Endothelial cell of umbilical vein (primary cell): Measurements from ENCODE around the gene SH3TC1. TPM values are rescaled to one million over a fixed set of nuclear protein-coding genes. Genes with fewer than 3 reads are reported as not detected.

Experiments used
- BruUV-seq: library from RNA; stranded (reverse); fragments of 400-500 nt; replicated peaks from 2 replicates; lab custom pipeline; 2021; lab: Mats Ljungman, UMichigan
- CTCF ChIA-PET: fragments of 300-600, 350-600 bp; sonication (Branson Sonifier 250); formaldehyde crosslinking; loops from one replicate; lab custom pipeline; 2021; ENCODE audit warnings: antibody characterized with exemption, inconsistent platforms; lab: Charles Lee
- POLR2A ChIA-PET: fragments of 300-600, 350-600 bp; sonication (Branson Sonifier 250); formaldehyde crosslinking; loops from one replicate; lab custom pipeline; 2021; ENCODE audit warnings: antibody characterized with exemption, inconsistent platforms; lab: Charles Lee
- DNase-seq: peaks from one replicate; pipeline ENCODE4 v3.0.0-alpha.2; 2011; ENCODE audit warnings: low read depth, low spot score
- FAIRE-seq: peaks from 2 replicates; lab custom pipeline; 2011; peaks lifted over from hg19 to GRCh38; lab: Jason Lieb, UNC
- H2AFZ ChIP-seq: 2 replicates; pipeline ENCODE4 v1.6.0; 2012; ENCODE audit warnings: low read depth, low read length, control low read depth, inconsistent platforms
- H3K27ac ChIP-seq: 2 replicates; pipeline ENCODE4 v1.5.1; 2011; ENCODE audit warnings: low read depth, mild to moderate bottlenecking, control low read depth, low read length, moderate library complexity; ENCODE audit not compliant: insufficient read depth
- H3K27me3 ChIP-seq, 2 experiments: 2 replicates each; pipeline versions ENCODE4 v1.6.0 to v1.6.1; 2011; ENCODE audit warnings: low read length in 2 of 2, mixed read lengths in 1 of 2; ENCODE audit not compliant: control insufficient read depth in 2 of 2, insufficient read depth in 2 of 2
- H3K36me3 ChIP-seq, 2 experiments: 2 replicates in 1 of 2; 3 replicates in 1 of 2; pipeline ENCODE4 v1.5.1; 2011; ENCODE audit warnings: low read length in 2 of 2, mild to moderate bottlenecking in 1 of 2, moderate library complexity in 1 of 2; ENCODE audit not compliant: control insufficient read depth in 2 of 2, insufficient read depth in 2 of 2; ENCODE audit errors: extremely low read depth in 1 of 2
- H3K4me1 ChIP-seq: 3 replicates; pipeline ENCODE4 v1.5.1; 2011; ENCODE audit warnings: mild to moderate bottlenecking, low read length; ENCODE audit not compliant: control insufficient read depth, insufficient read depth; ENCODE audit errors: extremely low read depth
- H3K4me2 ChIP-seq: 2 replicates; pipeline ENCODE4 v1.6.1; 2011; ENCODE audit warnings: low read length, control low read depth, mixed read lengths; ENCODE audit not compliant: insufficient read depth
- H3K4me3 ChIP-seq, 3 experiments: fragments of 200-600 bp in 1 of 3; sonication (generic), shearing (Covaris generic) in 1 of 3; replicated peaks in 1 of 3; 2 replicates each; pipeline ENCODE4 v1.5.1; 2011 to 2016; ENCODE audit warnings: control low read depth in 3 of 3, low read length in 3 of 3, mild to moderate bottlenecking in 2 of 3, inconsistent platforms in 1 of 3, low read depth in 1 of 3, moderate library complexity in 1 of 3; ENCODE audit not compliant: insufficient read depth in 1 of 3
- H3K79me2 ChIP-seq: 2 replicates; pipeline ENCODE4 v1.6.0; 2012; ENCODE audit warnings: low read length, inconsistent platforms; ENCODE audit not compliant: control insufficient read depth, insufficient read depth
- H3K9ac ChIP-seq: replicated peaks from 2 replicates; pipeline ENCODE3; 2011; ENCODE audit warnings: low read length, control low read depth; ENCODE audit not compliant: insufficient read depth; ENCODE audit errors: extremely low read depth
- H3K9me1 ChIP-seq: replicated peaks from 3 replicates; pipeline ENCODE4 v1.6.0; 2011; ENCODE audit warnings: mild to moderate bottlenecking, low read length; ENCODE audit not compliant: control insufficient read depth, insufficient read depth; ENCODE audit errors: extremely low read depth
- H3K9me3 ChIP-seq: replicated peaks from 2 replicates; pipeline ENCODE4 v1.5.1; 2012; ENCODE audit warnings: low read length, inconsistent platforms; ENCODE audit not compliant: control insufficient read depth, insufficient read depth
- H4K20me1 ChIP-seq: replicated peaks from 2 replicates; pipeline ENCODE3; 2011; ENCODE audit warnings: mild to moderate bottlenecking, low read length; ENCODE audit not compliant: control insufficient read depth, insufficient read depth; ENCODE audit errors: extremely low read depth
- EZH2 ChIP-seq: IDR thresholded peaks from 2 replicates; pipeline ENCODE4 v1.6.1; 2012; ENCODE audit warnings: borderline replicate concordance, low read depth, mild to moderate bottlenecking, moderate library complexity, low read length, inconsistent platforms; ENCODE audit not compliant: severe bottlenecking
- FOS ChIP-seq: IDR thresholded peaks from 2 replicates; pipeline ENCODE4 v1.6.1; 2011; ENCODE audit warnings: mild to moderate bottlenecking, low read length, moderate library complexity, borderline replicate concordance; ENCODE audit not compliant: insufficient read depth
- GATA2 ChIP-seq: IDR thresholded peaks from 2 replicates; pipeline ENCODE4 v1.7.0; 2011; ENCODE audit warnings: low read depth, mild to moderate bottlenecking, moderate library complexity, mixed read lengths, low read length; ENCODE audit not compliant: insufficient read length, insufficient read depth
- JUN ChIP-seq: IDR thresholded peaks from 2 replicates; pipeline ENCODE4 v1.6.1; 2011; ENCODE audit warnings: borderline replicate concordance, low read depth; ENCODE audit not compliant: insufficient read length, insufficient read depth
- MYC ChIP-seq: IDR thresholded peaks from one replicate; pipeline ENCODE4 v1.6.1; 2011; ENCODE audit warnings: mild to moderate bottlenecking, low read depth, low read length
- POLR2A ChIP-seq: IDR thresholded peaks from 2 replicates; pipeline ENCODE4 v1.6.1; 2012; ENCODE audit warnings: low read depth, mild to moderate bottlenecking, control low read depth, low read length
- POLR2AphosphoS5 ChIP-seq: IDR thresholded peaks from 2 replicates; pipeline ENCODE4 v1.6.1; 2012; ENCODE audit warnings: low read depth, mild to moderate bottlenecking, control low read depth, low read length, moderate library complexity; ENCODE audit not compliant: insufficient read depth
- dilution Hi-C: fragments of 300-500 bp; cut with MboI; formaldehyde crosslinking; loops from one replicate; pipeline ENCODE4 v1.15.0; 2019; ENCODE audit warnings: low sequenced_read_pairs; ENCODE audit not compliant: extremely low pct_ligation_motif_present
- intact Hi-C: fragments of 100-400 bp; cut with micrococcal nuclease; formaldehyde crosslinking; loops from one replicate; pipeline ENCODE4 v1.10.0; 2022
- polyA plus RNA-seq, 4 experiments: library from polyadenylated mRNA; depleted of rRNA in 3 of 4; stranded (reverse) in 3 of 4; unstranded in 1 of 4; fragments of >200 nt; gene quantifications; 2 replicates each; pipeline versions ENCODE4 v1.2.1 to v1.2.3, GENCODE V29; 2011 to 2012; ENCODE audit warnings: missing spikeins in 1 of 4
- total RNA-seq: library from RNA; stranded (reverse); gene quantifications from 2 replicates; pipeline ENCODE4 v1.2.3, GENCODE V29; 2021
- TF ChIP-seq, protein P1 (sequence below), 2 donors: IDR thresholded peaks; 1 replicate in 1 of 2; 2 replicates in 1 of 2; pipeline ENCODE4 v1.5.1; 2011; ENCODE audit warnings: low read length in 2 of 2, mild to moderate bottlenecking in 2 of 2, moderate library complexity in 2 of 2, control low read depth in 1 of 2, inconsistent platforms in 1 of 2, low read depth in 1 of 2; ENCODE audit not compliant: insufficient read depth in 1 of 2; ENCODE audit errors: extremely low read depth in 1 of 2
- TF ChIP-seq, protein P2 (sequence below): IDR thresholded peaks from 2 replicates; pipeline ENCODE4 v1.6.1; 2011; ENCODE audit not compliant: insufficient read depth, insufficient read length

Gene SH3TC1
- total and polyA plus RNA-seq, 2 donors (not counting 3 experiments of a cell fraction or from before 2014, with no cell fraction given), result 96.5 to 192 TPM

DNA sequence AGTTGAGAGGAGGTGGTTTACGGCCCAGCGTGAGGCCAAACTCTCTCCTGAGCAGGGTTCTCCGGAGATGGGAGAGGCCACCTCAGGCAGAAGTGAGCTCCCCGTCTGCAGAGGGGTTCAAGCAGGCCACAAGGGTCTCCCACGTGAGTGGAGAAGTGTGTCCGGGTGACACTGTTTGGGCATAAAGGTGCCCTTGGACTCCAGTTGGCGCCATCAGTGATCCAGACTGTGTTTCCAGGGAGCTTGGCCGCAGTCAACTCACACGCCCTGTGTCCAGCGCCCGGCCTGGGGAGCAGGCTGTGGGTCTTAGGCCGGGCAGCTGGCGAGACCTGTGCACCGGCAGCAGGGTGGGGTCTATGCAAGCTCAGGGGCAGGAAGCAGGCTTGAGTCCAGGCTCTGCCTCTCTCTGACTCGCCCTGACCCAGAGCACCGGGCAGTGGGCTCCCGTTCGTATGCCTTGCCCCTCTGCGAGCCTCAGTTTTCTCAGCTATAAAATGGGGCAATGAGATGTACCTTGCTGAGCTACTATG is 45.9 kb downstream of the SH3TC1 start:
- H2AFZ ChIP-seq, result no peak overlapping the region
- no peak overlapping the region for H3K4me3 ChIP-seq
- no peaks in the 10 kb centered on the region for H4K20me1 ChIP-seq
- H3K9me1 ChIP-seq, result no peaks in the 10 kb centered on the region
- H3K9me3 ChIP-seq, result no peaks in the 10 kb centered on the region
- H3K4me2 ChIP-seq, result no peak overlapping the region
- ChIA-PET POLR2A (interaction anchor here (0.8 to 1.2 kb wide), 2 partner anchors 158 to 165 kb away, joined by 3 read pairs; no protein-coding TSS in a partner anchor), CTCF (interaction anchor here (1.4 to 5.2 kb wide), 4 partner anchors 22 to 166 kb away, joined by 4 to 155 read pairs (median 6); no protein-coding TSS in a partner anchor)
- no peaks in the 10 kb centered on the region for H3K79me2 ChIP-seq
- intact Hi-C loops, result no loop called here
- no peak for DNase-seq
- no TSS peak for BruUV-seq
- H3K27me3 ChIP-seq, result no peaks in the 10 kb centered on the region
- dilution Hi-C loops, result no loop called here
- H3K4me1 ChIP-seq, result no peaks in the 10 kb centered on the region
- H3K27ac ChIP-seq, result no peak overlapping the region
- H3K9ac ChIP-seq, result no peak overlapping the region
- FAIRE-seq, result no peak
- H3K36me3 ChIP-seq, result peaks cover 2 to 27% of the 10 kb centered on the region in 2 experiments
- TF ChIP-seq POLR2AphosphoS5 (no peak), FOS (no peak), JUN (no peak), MYC (no peak), EZH2 (no peak), GATA2 (no peak), POLR2A (no peak)
- TF ChIP-seq, protein P1, sequence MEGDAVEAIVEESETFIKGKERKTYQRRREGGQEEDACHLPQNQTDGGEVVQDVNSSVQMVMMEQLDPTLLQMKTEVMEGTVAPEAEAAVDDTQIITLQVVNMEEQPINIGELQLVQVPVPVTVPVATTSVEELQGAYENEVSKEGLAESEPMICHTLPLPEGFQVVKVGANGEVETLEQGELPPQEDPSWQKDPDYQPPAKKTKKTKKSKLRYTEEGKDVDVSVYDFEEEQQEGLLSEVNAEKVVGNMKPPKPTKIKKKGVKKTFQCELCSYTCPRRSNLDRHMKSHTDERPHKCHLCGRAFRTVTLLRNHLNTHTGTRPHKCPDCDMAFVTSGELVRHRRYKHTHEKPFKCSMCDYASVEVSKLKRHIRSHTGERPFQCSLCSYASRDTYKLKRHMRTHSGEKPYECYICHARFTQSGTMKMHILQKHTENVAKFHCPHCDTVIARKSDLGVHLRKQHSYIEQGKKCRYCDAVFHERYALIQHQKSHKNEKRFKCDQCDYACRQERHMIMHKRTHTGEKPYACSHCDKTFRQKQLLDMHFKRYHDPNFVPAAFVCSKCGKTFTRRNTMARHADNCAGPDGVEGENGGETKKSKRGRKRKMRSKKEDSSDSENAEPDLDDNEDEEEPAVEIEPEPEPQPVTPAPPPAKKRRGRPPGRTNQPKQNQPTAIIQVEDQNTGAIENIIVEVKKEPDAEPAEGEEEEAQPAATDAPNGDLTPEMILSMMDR (IDR thresholded peaks at IDR 0.05; ENCODE audit: extremely low read depth in 1 of 2, insufficient read depth in 1 of 2, low read depth in 1 of 2, low read length in 2 of 2), result no peak
- TF ChIP-seq, protein P2, sequence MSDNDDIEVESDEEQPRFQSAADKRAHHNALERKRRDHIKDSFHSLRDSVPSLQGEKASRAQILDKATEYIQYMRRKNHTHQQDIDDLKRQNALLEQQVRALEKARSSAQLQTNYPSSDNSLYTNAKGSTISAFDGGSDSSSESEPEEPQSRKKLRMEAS, result no peak
